Measurements from ENCODE around the gene CCL3.
"Not testable (repeated sequence)": the region's sequence is repeated elsewhere in the genome, so short reads cannot be mapped to it uniquely, and the experiment has no call there.

CCL3 gene

GRCh38 chr17:36089888-36090836 lies at the start of gene CCL3:
TSS of gene CCL3 (minus strand) at chr17:36090143. CDS start at chr17:36090058, 85 bp downstream.
- DNase-seq (ENCODE audit: extremely low read depth in 1 of 2, low read depth in 1 of 2) = peak; percentile 50 to 70

GRCh38 chr17:36136439-36136838 lies 46.5 kb upstream of the CCL3 start:
- no peak for DNase-seq (ENCODE audit: extremely low read depth in 1 of 2, low read depth in 1 of 2)

- no peak for DNase-seq (ENCODE audit: extremely low read depth in 1 of 2, low read depth in 1 of 2)
Observed at GRCh38 chr17:36136036-36136435, 46.1 kb upstream of the CCL3 start.

- DNase-seq (ENCODE audit: extremely low read depth in 1 of 2, low read depth in 1 of 2) = no peak
Observed at GRCh38 chr17:36135465-36135864, 45.5 kb upstream of the CCL3 start.

- no peak for DNase-seq (ENCODE audit: extremely low read depth in 1 of 2, low read depth in 1 of 2)
Observed at GRCh38 chr17:36133602-36134236, 43.8 kb upstream of the CCL3 start.

GRCh38 chr17:36132421-36132831 lies 42.5 kb upstream of the CCL3 start:
- DNase-seq (ENCODE audit: extremely low read depth in 1 of 2, low read depth in 1 of 2) = no peak

GRCh38 chr17:36131931-36132330 lies 42.0 kb upstream of the CCL3 start:
- DNase-seq (ENCODE audit: extremely low read depth in 1 of 2, low read depth in 1 of 2) = no peak

GRCh38 chr17:36131421-36131820 lies 41.5 kb upstream of the CCL3 start:
- DNase-seq (ENCODE audit: extremely low read depth in 1 of 2, low read depth in 1 of 2) = no peak

GRCh38 chr17:36130346-36130745 lies 40.4 kb upstream of the CCL3 start:
- no peak for DNase-seq (ENCODE audit: extremely low read depth in 1 of 2, low read depth in 1 of 2)

GRCh38 chr17:36129616-36130015 lies 39.7 kb upstream of the CCL3 start:
- no peak for DNase-seq (ENCODE audit: extremely low read depth in 1 of 2, low read depth in 1 of 2)

GRCh38 chr17:36128411-36128978 lies 38.6 kb upstream of the CCL3 start:
- no peak for DNase-seq (ENCODE audit: extremely low read depth in 1 of 2, low read depth in 1 of 2)

- DNase-seq (ENCODE audit: extremely low read depth in 1 of 2, low read depth in 1 of 2) = no peak
Observed at GRCh38 chr17:36127911-36128310, 38.0 kb upstream of the CCL3 start.

GRCh38 chr17:36127199-36127893 lies 37.4 kb upstream of the CCL3 start:
- DNase-seq (ENCODE audit: extremely low read depth in 1 of 2, low read depth in 1 of 2) = no peak

- no peak for DNase-seq (ENCODE audit: extremely low read depth in 1 of 2, low read depth in 1 of 2)
Observed at GRCh38 chr17:36124879-36125824, 35.2 kb upstream of the CCL3 start.

- no peak for DNase-seq (ENCODE audit: extremely low read depth in 1 of 2, low read depth in 1 of 2)
Observed at GRCh38 chr17:36123431-36123830, 33.5 kb upstream of the CCL3 start.

GRCh38 chr17:36121099-36121498 lies 31.2 kb upstream of the CCL3 start:
- not testable (repeated sequence) for DNase-seq (ENCODE audit: extremely low read depth in 1 of 2, low read depth in 1 of 2)

- no peak for DNase-seq (ENCODE audit: extremely low read depth in 1 of 2, low read depth in 1 of 2)
Observed at GRCh38 chr17:36120221-36120620, 30.3 kb upstream of the CCL3 start.

- no peak for DNase-seq (ENCODE audit: extremely low read depth in 1 of 2, low read depth in 1 of 2)
Observed at GRCh38 chr17:36118477-36119353, 28.8 kb upstream of the CCL3 start.
